IPS DF 19.7 (cell line): ENCODE data around the gene SGF29.
"Not testable (repeated sequence)": the region's sequence is repeated elsewhere in the genome, so short reads cannot be mapped to it uniquely, and the experiment has no call there.

Source experiments
- DNase-seq: peaks from one replicate; pipeline ENCODE4 v3.0.0-alpha.2; 2013; ENCODE audit warnings: low read depth, low spot score

The SGF29 gene

DNA sequence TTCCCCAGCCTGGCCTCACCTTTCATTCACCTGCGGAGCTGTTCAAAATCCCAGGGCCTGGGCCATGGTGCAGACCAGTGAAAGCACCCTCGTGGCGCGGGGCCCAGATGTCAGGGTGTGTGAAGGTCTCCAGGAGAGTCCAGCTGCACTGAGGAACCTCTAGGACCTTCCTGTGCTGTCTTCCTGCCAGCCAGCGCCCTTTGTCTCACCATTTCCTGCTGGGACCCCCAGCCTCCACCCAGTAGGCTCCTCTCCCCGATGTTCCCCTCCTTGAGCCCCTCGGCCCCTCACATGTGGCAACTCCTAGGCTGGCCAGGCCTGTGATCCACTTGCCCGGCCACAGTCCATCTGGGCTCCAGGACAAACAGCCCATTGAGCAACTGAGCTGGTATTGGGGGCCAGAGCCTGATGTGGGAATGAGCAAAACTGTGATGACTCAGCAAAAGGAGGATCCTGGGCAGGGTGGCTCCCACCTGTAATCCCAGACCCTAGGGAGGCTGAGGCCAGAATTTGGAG lies 42.5 kb downstream of the SGF29 start:
- DNase-seq = no peak

DNA sequence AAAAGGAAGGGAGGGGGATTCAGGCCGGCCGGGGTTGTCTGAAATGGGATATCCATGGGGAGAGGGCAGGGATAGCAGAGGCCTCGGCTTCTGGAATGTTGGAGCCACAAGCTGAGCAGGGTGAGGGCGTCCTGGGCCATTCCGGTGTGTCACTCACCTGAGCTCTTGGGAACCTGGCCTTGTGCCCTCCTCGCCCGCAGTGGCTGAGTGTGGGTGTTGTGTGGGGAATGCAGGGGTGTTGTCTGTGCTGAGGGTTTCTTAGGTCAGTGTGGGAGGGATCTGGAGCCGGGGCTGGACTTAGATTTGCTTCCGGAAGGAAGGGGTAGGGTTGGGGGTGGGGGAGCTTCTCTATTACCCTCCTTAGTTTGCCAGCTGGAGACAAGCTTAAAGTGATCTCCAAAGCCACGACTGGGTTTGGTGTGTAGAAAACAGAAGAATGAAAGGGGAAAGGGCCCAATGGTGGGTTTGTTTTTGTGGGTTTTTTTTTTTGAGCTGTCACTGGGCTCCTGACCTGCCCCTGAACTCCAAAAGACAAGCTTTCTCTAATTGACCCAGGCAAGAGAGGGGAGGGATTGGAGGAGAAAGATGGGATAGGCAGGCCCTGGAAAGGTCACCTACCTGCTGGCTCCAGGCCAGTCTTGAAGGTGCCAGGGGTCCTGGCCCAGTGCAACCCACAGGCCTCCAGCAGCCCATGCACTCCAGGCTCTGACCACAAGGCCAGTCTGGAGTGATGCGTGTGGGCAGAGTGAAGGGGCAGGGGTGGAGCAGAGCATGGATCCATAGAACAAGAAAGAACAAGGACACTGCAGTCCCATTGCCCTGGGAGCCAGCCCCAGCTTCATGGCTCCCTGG lies 43.3 kb downstream of the SGF29 start, which contains the start of gene SULT1A2:
Gene SULT1A2, minus strand, starts transcription at position 211 of the 852 bp plus-strand sequence. CDS start 1,120 bp downstream, outside the sequence.
- no peak for DNase-seq

DNA sequence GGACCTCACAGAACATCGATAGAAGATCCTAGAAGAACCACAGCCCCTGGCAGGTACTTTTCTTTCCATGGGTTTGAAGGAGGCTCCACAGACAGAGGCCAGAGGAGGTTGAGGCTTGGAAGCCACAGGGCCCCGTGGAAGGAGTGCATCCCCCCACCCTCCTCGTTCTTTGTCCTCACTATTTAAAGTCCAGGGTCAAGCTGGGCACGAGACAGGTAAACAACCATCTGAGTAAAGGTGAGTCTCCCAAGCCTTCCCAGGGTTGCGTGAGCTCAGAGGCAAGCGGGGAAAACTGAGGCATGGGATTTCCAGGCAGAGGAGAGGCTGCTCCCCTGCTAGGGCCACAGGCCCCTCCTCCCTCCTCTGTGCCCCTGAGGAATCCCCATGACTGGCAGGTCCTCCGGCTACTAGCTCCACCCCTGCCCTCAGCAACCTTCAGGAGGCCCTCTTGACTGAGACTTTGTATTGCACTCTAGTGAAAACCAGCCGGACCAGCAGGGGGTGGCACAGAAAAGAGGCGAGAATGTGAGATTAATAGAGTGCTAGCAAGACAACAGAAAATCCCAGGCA lies 44.1 kb downstream of the SGF29 start:
- DNase-seq = no peak

DNA sequence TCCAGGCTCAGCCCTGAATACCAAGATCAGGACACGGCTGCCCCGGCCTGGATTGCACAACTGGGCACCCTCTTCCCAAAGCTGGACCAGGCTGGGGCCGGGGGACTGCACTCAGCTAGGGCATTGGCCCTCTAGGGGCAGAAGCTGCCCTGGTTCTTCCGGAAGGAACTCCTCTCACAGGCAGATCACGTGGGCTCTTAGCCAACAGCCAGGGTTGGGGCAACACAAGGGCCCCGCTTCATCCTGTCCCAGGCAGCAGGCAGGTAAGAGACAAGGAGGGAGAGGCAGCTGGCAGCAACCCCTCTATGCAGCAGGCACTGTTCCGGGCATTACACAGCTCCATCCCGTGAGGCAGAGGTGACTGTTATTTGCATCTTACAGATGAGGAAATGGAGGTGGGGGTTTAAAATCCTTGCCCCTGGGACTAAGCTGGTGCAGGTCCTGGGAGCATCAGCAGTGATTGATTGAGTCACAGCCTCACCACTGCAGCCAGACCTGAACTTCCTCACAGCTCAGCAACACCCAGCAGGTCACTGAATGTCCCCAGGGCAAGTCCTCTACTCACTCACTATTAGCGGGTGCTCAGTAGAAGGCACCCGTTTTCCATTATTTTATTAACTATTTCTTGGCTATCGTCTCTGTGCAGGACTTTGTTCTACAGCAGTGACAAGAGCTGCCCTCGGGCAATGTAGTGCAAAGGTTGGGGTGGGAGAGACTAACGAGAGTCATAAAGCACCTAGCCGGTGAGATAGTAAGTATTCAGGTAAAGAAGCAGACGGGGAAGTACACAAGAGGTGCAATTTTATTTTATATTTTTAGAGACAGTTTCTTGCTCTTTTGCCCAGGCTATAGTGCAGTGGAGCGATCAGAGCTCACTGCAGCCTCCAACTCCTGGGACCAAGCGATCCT lies 45.9 kb downstream of the SGF29 start:
- not testable (repeated sequence) for DNase-seq

DNA sequence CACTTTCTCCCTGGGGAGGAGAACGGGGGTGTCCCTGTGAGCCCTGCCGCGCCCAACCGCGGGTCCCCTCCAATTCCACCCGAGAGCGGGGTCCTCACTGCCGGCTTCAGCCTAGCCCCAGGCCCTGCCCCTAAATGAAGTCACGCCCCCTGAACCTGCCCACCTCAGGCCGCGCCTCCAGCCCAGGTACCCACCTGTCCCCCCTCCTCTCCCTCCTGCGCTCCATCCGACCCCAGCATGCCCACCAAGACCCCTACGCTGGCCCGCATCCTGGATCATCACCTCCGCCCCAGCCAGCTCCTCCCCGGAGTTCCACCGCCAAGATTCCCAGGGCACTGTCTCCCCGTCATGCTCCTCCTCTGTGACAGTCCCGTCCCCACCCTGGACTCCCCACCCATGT lies 47.2 kb downstream of the SGF29 start:
- not testable (repeated sequence) for DNase-seq

DNA sequence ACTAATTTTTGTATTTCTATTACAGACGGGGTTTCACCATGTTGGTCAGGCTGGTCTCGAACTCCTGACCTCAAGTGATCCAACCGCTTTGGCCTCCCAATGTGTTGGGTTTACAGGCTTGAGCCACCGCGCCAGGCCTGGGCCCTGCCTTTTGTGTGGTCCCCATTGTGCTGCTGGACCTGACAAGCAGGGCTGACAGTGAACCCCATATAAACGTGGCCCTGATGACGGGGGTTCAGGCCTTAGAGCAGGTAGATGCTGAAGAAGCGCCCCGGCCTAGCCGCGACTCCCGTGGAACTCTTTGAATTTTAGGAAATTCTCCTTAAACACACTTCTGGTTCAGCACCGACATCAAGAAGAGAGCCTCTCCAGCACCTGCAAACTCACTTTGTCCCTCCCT lies 47.9 kb downstream of the SGF29 start:
- DNase-seq = not testable (repeated sequence)

DNA sequence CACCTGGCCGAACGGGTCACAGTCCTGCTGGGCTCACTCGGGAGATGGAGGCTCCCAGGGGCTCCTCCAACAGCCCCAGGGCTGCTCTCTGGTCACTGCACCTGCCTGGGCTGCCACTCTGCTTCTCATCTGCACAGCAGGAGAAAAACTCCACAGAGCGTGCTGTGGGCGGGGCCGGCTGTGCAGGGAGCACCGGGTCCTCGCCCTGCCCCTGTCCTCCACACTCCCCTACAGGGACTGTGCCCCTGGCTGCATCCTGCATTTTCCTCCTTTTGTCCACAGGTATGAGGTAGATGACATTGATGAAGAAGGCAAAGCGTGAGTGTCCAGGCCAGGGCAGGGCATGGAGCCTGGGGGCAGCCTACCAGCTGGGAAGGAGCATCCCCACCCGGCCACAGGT lies 48.3 kb downstream of the SGF29 start:
- not testable (repeated sequence) for DNase-seq

DNA sequence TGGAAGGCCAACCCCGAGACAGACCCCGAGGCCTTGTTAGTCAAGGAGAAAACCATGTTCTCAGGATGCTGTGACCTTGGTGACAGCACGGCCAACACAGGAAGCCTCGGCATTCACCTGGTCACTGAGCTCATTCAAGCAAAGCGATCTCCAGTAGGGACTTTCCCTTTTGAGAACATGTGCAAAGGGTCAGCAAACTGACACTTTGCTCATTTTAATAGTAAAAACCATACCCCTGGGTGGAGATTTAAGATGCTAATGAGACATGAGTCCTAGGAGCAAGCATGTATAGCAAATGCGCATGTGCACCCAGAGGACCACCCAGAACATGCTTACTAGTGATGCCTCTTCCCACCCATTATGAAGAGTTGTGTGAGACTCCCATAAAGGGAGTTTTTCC lies 48.8 kb downstream of the SGF29 start:
- no peak for DNase-seq

- no peak for DNase-seq
These were observed 49.9 kb downstream of the SGF29 start for GRCh38 chr16:28603381-28604185.

GRCh38 chr16:28604186-28604565 lies 50.5 kb downstream of the SGF29 start:
- DNase-seq = no peak

DNA sequence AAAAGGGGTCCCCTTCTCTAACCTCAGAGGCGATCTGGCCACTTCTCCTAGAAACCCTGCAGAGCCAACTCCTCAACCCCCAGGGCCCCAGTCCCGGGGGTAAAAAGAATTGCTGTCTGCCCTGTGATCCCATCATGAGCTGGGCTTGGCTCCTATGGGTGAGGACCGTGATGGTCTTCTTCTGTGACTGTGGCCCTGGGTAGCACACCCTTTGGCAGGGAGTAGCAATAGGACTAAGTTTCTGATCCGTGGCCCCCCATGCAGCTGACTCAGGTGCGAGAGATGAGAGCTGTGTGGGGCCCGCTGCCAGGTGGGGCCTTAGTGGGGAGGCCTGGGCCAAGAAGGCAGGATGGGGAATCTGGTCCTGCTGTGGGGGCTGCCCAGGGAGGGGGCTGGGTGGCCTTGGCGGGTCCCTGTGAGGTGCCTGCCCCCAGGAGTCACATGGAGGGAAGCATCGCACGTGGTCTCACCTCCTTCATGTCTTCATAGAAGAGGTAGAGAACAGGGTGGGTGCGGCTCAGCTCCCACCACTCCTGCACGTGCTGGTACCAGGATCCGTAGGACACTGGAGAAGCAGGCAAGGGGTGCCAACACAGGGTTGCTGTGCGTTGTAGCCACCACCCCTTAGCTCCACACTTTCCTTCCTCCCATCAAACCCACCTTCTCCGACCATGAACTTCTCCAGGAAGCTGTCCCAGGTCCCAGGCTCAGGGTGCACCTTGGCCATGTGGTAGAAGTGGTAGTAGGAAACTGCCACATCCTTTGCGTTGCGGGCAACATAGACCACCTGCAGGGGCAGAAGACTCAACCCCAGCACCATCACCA lies 52.8 kb downstream of the SGF29 start:
- no peak for DNase-seq

- DNase-seq = no peak
These were observed 53.5 kb downstream of the SGF29 start for GRCh38 chr16:28607116-28607623.

DNA sequence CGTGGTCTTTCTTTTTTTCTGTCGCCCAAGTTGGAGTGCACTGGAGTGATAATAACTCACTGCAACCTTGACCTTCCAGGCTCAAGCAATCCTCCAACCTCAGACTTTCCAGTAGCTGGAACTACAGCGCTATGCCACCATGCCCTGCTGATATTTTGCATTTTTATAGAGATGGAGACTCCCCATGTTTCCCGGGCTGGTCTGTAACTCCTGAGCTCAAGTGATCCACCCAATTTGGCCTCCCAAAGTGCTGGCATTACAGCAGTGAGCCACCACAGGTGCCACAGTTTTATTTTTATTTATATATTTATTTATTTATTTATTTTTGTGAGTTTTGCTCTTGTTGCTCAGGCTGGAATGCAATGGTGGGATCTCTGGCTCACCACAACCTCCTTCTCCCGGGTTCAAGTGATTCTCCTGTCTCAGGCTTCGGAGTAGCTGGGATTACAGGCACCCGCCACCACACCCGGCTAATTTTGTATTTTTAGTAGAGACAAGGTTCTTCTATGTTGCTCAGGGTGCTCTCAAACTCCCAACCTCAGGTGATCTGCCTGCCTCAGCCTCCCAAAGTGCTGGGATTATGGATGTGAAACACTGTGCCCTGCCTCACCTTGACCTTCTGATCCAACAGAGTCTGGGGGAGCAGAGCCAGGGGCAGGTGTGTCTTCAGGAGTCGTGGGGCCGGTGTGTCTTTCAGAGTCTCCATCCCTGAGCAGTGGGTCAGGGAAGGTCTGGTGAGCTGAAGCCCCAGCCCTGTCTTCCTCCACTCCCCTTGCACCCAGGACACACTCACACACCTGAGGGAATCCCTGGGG lies 54.2 kb downstream of the SGF29 start:
- DNase-seq = not testable (repeated sequence)

DNA sequence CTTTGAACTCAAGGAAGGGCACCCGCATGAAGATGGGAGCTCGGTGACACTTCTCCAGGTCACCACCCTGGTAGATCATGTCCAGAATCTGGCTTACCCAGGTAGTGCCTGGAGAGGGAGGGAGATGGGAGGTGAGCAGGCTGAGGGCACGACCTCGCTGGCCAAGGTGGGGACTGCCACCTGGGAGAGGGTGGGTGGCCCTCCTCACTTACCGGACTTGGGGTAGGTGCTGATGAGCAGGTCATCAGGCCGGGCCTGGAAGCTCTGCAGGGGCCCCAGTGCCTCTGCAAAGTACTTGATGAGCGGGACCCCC lies 54.7 kb downstream of the SGF29 start:
- DNase-seq = not testable (repeated sequence)

DNA sequence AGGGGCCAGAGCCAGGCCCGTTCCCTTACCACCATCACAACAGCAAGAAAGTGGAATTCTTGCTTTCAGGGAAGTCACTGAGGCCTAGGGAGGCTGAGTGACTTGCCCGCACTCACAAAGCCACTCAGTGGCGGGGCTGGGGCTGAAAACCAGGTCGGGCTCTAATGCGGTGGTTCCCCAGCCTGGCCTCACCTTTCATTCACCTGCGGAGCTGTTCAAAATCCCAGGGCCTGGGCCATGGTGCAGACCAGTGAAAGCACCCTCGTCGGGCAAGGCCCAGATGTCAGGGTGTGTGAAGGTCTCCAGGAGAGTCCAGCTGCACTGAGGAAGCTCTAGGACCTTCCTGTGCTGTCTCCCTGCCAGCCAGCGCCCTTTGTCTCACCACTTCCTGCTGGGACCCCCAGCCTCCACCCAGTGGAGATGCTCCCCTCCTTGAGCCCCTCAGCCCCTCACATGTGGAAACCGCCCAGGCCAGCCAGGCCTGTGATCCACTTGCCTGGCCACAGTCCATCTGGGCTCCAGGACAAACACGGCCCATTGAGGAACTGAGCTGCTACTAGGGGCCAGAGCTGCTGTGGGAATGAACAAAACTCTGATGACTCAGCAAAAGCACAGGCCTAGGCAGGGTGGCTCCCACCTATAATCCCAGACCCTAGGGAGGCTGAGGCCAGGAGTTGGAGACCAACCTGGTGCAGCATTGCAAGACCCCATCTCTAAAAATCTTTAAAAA lies 55.3 kb downstream of the SGF29 start:
- not testable (repeated sequence) for DNase-seq

- no peak for DNase-seq
These were observed 56.2 kb downstream of the SGF29 start, which contains the start of gene SULT1A1 for GRCh38 chr16:28609631-28610594. Gene SULT1A1 (minus strand): TSS chr16:28610044. CDS start chr16:28608855, 1,189 bp downstream.

GRCh38 chr16:28610595-28611191 lies 57.0 kb downstream of the SGF29 start:
- DNase-seq = no peak
